ENCODE results near the gene IPPK. TPM values are rescaled to one million over a fixed set of nuclear protein-coding genes. Genes with fewer than 3 reads are reported as not detected.

Gene IPPK
- total RNA-seq, 1 experiment from 2014 or later = 5.4 TPM

DNA sequence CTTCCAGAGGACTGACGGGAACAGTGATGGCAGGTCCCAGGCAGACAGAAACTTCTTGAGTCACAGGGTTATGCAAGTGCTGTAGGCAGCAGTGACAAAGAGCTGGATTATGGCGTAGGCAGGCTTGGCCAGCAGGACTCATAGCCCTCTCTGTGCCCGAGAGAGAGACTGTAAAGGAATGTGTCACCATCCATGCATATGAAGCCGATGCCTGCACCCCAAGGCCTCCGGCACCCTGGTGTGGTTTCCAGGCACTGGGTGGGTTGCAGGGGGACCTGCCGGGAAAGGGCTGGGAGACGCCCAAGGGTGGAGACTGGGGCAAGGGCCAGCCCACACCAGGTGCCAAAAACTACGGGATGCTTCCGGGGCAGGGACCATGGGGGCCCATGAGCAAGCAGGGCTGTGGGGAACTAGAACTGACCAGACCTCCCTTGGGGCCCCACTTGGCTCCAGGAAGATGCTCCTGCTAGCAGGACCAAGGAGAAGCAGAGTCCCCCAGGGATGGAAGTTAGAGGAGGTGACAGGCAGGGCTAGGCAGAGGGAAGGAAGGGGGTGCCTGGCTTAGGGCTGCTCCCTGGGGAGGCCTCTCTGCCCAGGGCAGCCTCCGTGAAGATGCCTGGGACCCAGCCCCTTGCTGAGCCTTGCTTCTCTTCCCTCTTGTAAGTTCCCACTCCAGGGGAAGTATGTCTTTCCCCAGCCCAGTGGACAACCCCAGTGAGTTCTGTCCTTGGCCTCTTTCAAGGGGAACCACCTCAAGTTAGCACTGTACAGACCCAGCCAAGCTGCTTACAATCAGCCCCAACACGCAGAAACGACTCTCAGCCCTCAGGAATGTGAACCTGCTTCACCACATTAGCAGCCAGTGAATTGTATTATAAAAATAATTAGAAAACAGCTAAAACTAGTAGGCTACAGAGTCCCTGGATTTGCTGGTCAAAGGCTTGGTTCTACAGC is 10.5 kb upstream of the IPPK start:
- CTCF ChIA-PET = no interaction called here
- H3K27ac ChIP-seq (ENCODE audit: low read length) = no peak overlapping the region
- no peaks in the 10 kb centered on the region for H3K27me3 ChIP-seq (ENCODE audit: control insufficient read depth, insufficient read depth, low read length)
- no peaks in the 10 kb centered on the region for H3K9me3 ChIP-seq (ENCODE audit: control insufficient read depth, insufficient read depth, low read depth, low read length)
- POLR2A ChIA-PET = no interaction called here
- TF ChIP-seq, protein P1, sequence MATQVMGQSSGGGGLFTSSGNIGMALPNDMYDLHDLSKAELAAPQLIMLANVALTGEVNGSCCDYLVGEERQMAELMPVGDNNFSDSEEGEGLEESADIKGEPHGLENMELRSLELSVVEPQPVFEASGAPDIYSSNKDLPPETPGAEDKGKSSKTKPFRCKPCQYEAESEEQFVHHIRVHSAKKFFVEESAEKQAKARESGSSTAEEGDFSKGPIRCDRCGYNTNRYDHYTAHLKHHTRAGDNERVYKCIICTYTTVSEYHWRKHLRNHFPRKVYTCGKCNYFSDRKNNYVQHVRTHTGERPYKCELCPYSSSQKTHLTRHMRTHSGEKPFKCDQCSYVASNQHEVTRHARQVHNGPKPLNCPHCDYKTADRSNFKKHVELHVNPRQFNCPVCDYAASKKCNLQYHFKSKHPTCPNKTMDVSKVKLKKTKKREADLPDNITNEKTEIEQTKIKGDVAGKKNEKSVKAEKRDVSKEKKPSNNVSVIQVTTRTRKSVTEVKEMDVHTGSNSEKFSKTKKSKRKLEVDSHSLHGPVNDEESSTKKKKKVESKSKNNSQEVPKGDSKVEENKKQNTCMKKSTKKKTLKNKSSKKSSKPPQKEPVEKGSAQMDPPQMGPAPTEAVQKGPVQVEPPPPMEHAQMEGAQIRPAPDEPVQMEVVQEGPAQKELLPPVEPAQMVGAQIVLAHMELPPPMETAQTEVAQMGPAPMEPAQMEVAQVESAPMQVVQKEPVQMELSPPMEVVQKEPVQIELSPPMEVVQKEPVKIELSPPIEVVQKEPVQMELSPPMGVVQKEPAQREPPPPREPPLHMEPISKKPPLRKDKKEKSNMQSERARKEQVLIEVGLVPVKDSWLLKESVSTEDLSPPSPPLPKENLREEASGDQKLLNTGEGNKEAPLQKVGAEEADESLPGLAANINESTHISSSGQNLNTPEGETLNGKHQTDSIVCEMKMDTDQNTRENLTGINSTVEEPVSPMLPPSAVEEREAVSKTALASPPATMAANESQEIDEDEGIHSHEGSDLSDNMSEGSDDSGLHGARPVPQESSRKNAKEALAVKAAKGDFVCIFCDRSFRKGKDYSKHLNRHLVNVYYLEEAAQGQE (IDR thresholded peaks at IDR 0.05; ENCODE audit: insufficient read depth in 1 of 2, low read depth in 2 of 2, low read length in 1 of 2) = no peak
- TF ChIP-seq TCF7L2 (IDR thresholded peaks at IDR 0.05; ENCODE audit: low read depth, low read length) = no peak
- TF ChIP-seq CTCF (IDR thresholded peaks at IDR 0.05) = no peak
- no peak for TF ChIP-seq POLR2AphosphoS5 (IDR thresholded peaks at IDR 0.05; ENCODE audit: low read depth, low read length)
- TF ChIP-seq SIN3A (IDR thresholded peaks at IDR 0.05; ENCODE audit: borderline replicate concordance, insufficient read depth, low read depth, low read length) = no peak
- intact Hi-C loops (cut with micrococcal nuclease; ENCODE audit: unreplicated experiment) = no loop called here
- H3K4me1 ChIP-seq (ENCODE audit: control insufficient read depth, insufficient read depth, low read length) = no peaks in the 10 kb centered on the region
- H3K36me3 ChIP-seq (ENCODE audit: control insufficient read depth, insufficient read depth, low read length) = no peaks in the 10 kb centered on the region
- no TSS peak for BruUV-seq (replicated peaks)
- no peak overlapping the region for H3K4me3 ChIP-seq (ENCODE audit: low read depth in 2 of 2, low read length in 2 of 2)
- in situ Hi-C loops (cut with HindIII; ENCODE audit: low pct_unique_long_range_greater_than_20kb, low sequenced_read_pairs) = no loop called here
- no peak for ATAC-seq
- DNase-seq (ENCODE audit: low read depth, low spot score) = no peak

DNA sequence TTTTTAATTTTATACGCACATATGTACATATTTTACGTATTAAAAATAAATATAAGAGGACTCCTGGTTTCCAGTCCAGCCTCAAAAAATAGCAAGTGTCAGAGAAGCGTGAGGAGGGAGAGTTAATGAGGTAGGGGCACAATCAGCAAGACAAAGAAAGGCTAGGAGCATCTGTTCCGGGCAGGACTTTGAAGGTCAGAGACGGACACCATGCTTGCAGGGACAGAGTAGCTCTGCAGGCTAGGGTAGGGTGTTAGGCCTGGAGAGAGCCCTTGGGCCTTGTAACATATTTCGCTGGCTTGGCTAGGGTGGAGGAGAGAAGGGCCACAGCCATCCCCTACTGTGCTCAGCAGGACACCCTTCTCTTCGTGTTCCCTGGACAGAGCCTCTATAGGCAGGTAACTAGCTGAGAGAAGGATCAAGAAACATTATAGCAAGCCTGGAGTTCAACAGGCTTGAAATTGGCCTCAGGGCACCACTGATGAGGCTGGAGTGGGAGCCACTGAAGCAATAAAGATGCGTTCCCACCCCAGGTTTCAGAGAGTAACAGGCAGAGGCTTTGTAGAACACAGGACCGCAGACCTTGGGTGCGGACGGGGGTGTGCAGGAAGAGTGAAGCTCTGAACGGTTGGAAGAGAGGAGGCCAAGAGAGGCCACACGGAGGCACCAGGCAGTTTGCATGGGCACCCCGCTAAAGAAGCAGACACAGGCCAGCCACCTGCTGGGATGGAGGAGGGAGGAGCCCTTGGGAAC is 9.7 kb upstream of the IPPK start:
- H3K9me3 ChIP-seq (ENCODE audit: control insufficient read depth, insufficient read depth, low read depth, low read length) = no peaks in the 10 kb centered on the region
- no peaks in the 10 kb centered on the region for H3K36me3 ChIP-seq (ENCODE audit: control insufficient read depth, insufficient read depth, low read length)
- no TSS peak for BruUV-seq (replicated peaks)
- ChIA-PET POLR2A (no interaction called here), CTCF (no interaction called here)
- no peak overlapping the region for H3K27ac ChIP-seq (ENCODE audit: low read length)
- intact Hi-C loops (cut with micrococcal nuclease; ENCODE audit: unreplicated experiment) (no loop called here), in situ Hi-C loops (cut with HindIII; ENCODE audit: low pct_unique_long_range_greater_than_20kb, low sequenced_read_pairs) (no loop called here)
- H3K27me3 ChIP-seq (ENCODE audit: control insufficient read depth, insufficient read depth, low read length) = no peaks in the 10 kb centered on the region
- ATAC-seq (no peak), DNase-seq (ENCODE audit: low read depth, low spot score) (no peak)
- H3K4me1 ChIP-seq (ENCODE audit: control insufficient read depth, insufficient read depth, low read length) = no peaks in the 10 kb centered on the region
- TF ChIP-seq TCF7L2 (IDR thresholded peaks at IDR 0.05; ENCODE audit: low read depth, low read length) = no peak
- no peak for TF ChIP-seq CTCF (IDR thresholded peaks at IDR 0.05)
- TF ChIP-seq POLR2AphosphoS5 (IDR thresholded peaks at IDR 0.05; ENCODE audit: low read depth, low read length) = no peak
- TF ChIP-seq, protein P1 (IDR thresholded peaks at IDR 0.05; ENCODE audit: insufficient read depth in 1 of 2, low read depth in 2 of 2, low read length in 1 of 2) = no peak
- no peak for TF ChIP-seq SIN3A (IDR thresholded peaks at IDR 0.05; ENCODE audit: borderline replicate concordance, insufficient read depth, low read depth, low read length)
- H3K4me3 ChIP-seq (ENCODE audit: low read depth in 2 of 2, low read length in 2 of 2) = no peak overlapping the region
